ENCODE results near the gene CIC. TPM values are rescaled to one million over a fixed set of nuclear protein-coding genes. Genes with fewer than 3 reads are reported as not detected.

Gene CIC
- total RNA-seq, 2 donors from 2014 or later, result 110 to 115 TPM

Other genes with a start within 250 kb of the CIC start
- 1 to 10 TPM in 1 of 2 donors, under 1 TPM in 1; 0.21 to 1.0 TPM for gene GRIK5, start 199.0 kb upstream of the CIC start, total RNA-seq
- gene ZNF574, start 193.1 kb upstream of the CIC start, total RNA-seq, result 10 to 100 TPM; 14.2 to 16.1 TPM
- gene POU2F2, start 136.8 kb upstream of the CIC start, total RNA-seq, result 10 to 100 TPM; 21.6 to 30.5 TPM
- 10 to 100 TPM; 28.5 to 33.2 TPM for gene DEDD2, start 51.6 kb upstream of the CIC start, total RNA-seq
- 10 to 100 TPM; 18.5 to 23.7 TPM for gene ZNF526, start 48.9 kb upstream of the CIC start, total RNA-seq
- gene GSK3A, start 26.6 kb upstream of the CIC start, total RNA-seq, result 10 to 100 TPM; 51.1 to 52.8 TPM
- gene ERF, start 14.1 kb upstream of the CIC start, total RNA-seq, result 10 to 100 TPM; 29.5 to 47.8 TPM
- 1 to 10 TPM in 1 of 2 donors, under 1 TPM in 1; 0.64 to 1.0 TPM for gene PRR19, start 32.9 kb downstream of the CIC start, total RNA-seq
- gene PAFAH1B3, start 33.4 kb downstream of the CIC start, total RNA-seq, result 10 to 100 TPM; 16.9 to 40.2 TPM
- gene TMEM145, start 44.1 kb downstream of the CIC start, total RNA-seq, result 1 to 10 TPM; 1.4 to 1.6 TPM
- 10 to 100 TPM; 12.1 to 20.1 TPM for gene MEGF8, start 56.4 kb downstream of the CIC start, total RNA-seq
- gene CNFN, start 121.0 kb downstream of the CIC start, total RNA-seq, result not detected
- 10 to 100 TPM; 25.1 to 31.5 TPM for gene LIPE, start 158.1 kb downstream of the CIC start, total RNA-seq
- gene CXCL17, start 173.7 kb downstream of the CIC start, total RNA-seq, result not detected

Measured in natural killer cell treated with Interleukin-12 subunit alpha and Interleukin-12 subunit beta and Interleukin-15 and Interleukin-18, amount 100 ng/mL, for 72 hours (primary cell).